ENCODE measurements around the gene ZNHIT2. TPM values are rescaled to one million over a fixed set of nuclear protein-coding genes. Genes with fewer than 3 reads are reported as not detected.

Gene ZNHIT2
- total RNA-seq, 4 donors from 2014 or later: 7.5 to 24.4 (median 18.0) TPM

GRCh38 chr11:65125197-65126056 is 7.9 kb upstream of the ZNHIT2 start:
- 86% methylated on average over 11 of the region's 12 CpGs for WGBS
- intact Hi-C loops (cut with DNase I): no loop called here

GRCh38 chr11:65124480-65125196 is 7.1 kb upstream of the ZNHIT2 start:
- Histone ChIP-seq H3K4me1 (peaks cover 23 to 38% (median 32%) of the 10 kb centered on the region in 4 donors), H3K27ac (replicated peaks in 1 of 4) (no peak overlapping the region), H3K36me3 (peaks cover 51 to 71% (median 69%) of the 10 kb centered on the region in 4 donors), H3K9me3 (no peaks in the 10 kb centered on the region), H3K4me3 (no peak overlapping the region), H3K27me3 (no peaks in the 10 kb centered on the region)
- 85% methylated on average over 4 of the region's 5 CpGs for WGBS
- intact Hi-C loops (cut with DNase I): no loop called here
- TF ChIP-seq EP300 (IDR thresholded peaks at IDR 0.05): no peak
- TF ChIP-seq, protein P1, sequence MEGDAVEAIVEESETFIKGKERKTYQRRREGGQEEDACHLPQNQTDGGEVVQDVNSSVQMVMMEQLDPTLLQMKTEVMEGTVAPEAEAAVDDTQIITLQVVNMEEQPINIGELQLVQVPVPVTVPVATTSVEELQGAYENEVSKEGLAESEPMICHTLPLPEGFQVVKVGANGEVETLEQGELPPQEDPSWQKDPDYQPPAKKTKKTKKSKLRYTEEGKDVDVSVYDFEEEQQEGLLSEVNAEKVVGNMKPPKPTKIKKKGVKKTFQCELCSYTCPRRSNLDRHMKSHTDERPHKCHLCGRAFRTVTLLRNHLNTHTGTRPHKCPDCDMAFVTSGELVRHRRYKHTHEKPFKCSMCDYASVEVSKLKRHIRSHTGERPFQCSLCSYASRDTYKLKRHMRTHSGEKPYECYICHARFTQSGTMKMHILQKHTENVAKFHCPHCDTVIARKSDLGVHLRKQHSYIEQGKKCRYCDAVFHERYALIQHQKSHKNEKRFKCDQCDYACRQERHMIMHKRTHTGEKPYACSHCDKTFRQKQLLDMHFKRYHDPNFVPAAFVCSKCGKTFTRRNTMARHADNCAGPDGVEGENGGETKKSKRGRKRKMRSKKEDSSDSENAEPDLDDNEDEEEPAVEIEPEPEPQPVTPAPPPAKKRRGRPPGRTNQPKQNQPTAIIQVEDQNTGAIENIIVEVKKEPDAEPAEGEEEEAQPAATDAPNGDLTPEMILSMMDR (IDR thresholded peaks at IDR 0.05): no peak
- no peak for DNase-seq (ENCODE audit: extremely low spot score)

More at GRCh38 chr11:65125197-65126056, 7.9 kb upstream of the ZNHIT2 start:
- Histone ChIP-seq H3K27me3 (no peaks in the 10 kb centered on the region), H3K36me3 (peaks cover 58 to 71% (median 69%) of the 10 kb centered on the region in 4 donors), H3K4me3 (no peak overlapping the region), H3K9me3 (no peaks in the 10 kb centered on the region), H3K27ac (replicated peaks in 1 of 4) (no peak overlapping the region), H3K4me1 (peaks cover 20 to 33% (median 30%) of the 10 kb centered on the region in 4 donors)
- TF ChIP-seq POLR2A (IDR thresholded peaks at IDR 0.05; ENCODE audit: low read depth) (no peak), EP300 (IDR thresholded peaks at IDR 0.05) (no peak), POLR2AphosphoS5 (IDR thresholded peaks at IDR 0.05) (no peak)
- TF ChIP-seq, protein P1 (IDR thresholded peaks at IDR 0.05): no peak
- no peak for DNase-seq (ENCODE audit: extremely low spot score)

GRCh38 chr11:65121865-65122696 is 4.6 kb upstream of the ZNHIT2 start, which contains the start of the genes FAU and MRPL49:
TSS of gene FAU (minus strand) at chr11:65122134. CDS start at chr11:65121813, 321 bp downstream.
TSS of gene MRPL49 (plus strand) at chr11:65122321. CDS start at chr11:65122347, 26 bp downstream.
- peak; percentile 83 for TF ChIP-seq POLR2A (IDR thresholded peaks at IDR 0.05; ENCODE audit: low read depth)
- TF ChIP-seq EP300 (IDR thresholded peaks at IDR 0.05): no peak
- TF ChIP-seq POLR2AphosphoS5 (IDR thresholded peaks at IDR 0.05): peak; percentile 99 to 100
- TF ChIP-seq, protein P1 (IDR thresholded peaks at IDR 0.05): peak in 1 of 3 experiments; percentile 27
- no peaks in the 10 kb centered on the region for H3K9me3 ChIP-seq
- under 1% methylated on average over 32 of the region's 64 CpGs for WGBS
- H3K27ac ChIP-seq (replicated peaks in 1 of 4): peak within 1 kb of the TSS; percentile 93 to 95 (median 94)
- peaks cover 29 to 47% (median 39%) of the 10 kb centered on the region in 4 donors for H3K4me1 ChIP-seq
- intact Hi-C loops (cut with DNase I): no loop called here
- H3K36me3 ChIP-seq: peaks cover 28 to 64% (median 58%) of the 10 kb centered on the region in 4 donors
- no peaks in the 10 kb centered on the region for H3K27me3 ChIP-seq
- DNase-seq (ENCODE audit: extremely low spot score): peak; percentile 99
- H3K4me3 ChIP-seq: peak within 1 kb of the TSS; percentile 73 to 91 (median 82)

DNA sequence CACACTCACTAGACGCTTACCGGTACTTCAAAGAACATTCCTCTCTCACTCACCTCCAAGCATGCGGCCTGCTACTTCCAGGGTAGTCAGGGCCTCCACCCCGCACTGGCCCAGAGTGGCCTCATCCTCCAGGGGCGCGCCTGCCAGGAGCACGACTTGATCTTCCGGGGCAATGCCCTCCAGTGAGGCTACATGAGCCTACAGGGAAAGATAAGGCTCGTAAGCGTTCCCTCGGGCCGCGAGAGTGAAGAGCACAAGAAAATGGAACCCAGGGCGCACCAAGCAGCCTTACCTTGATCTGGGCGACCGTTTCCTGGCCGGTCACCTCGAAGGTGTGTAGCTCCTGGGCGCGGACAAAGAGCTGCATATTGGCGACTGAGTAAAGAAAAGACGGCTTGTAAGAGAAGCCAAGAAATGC is 4.0 kb upstream of the ZNHIT2 start:
- WGBS: 1% methylated on average over 22 of the region's 22 CpGs
- no peak for DNase-seq (ENCODE audit: extremely low spot score)
- intact Hi-C loops (cut with DNase I): no loop called here

More for the DNA sequence above, 4.0 kb upstream of the ZNHIT2 start:
- Histone ChIP-seq H3K9me3 (no peaks in the 10 kb centered on the region), H3K4me3 (peak overlapping the region; percentile 73 to 91 (median 82)), H3K4me1 (peaks cover 35 to 53% (median 46%) of the 10 kb centered on the region in 4 donors), H3K27ac (replicated peaks in 1 of 4) (peak overlapping the region; percentile 93 to 95 (median 94)), H3K27me3 (no peaks in the 10 kb centered on the region), H3K36me3 (peaks cover 26 to 59% (median 52%) of the 10 kb centered on the region in 4 donors)
- TF ChIP-seq EP300 (IDR thresholded peaks at IDR 0.05): no peak
- TF ChIP-seq, protein P1 (IDR thresholded peaks at IDR 0.05): no peak
- TF ChIP-seq POLR2A (IDR thresholded peaks at IDR 0.05; ENCODE audit: low read depth): no peak
- no peak for TF ChIP-seq POLR2AphosphoS5 (IDR thresholded peaks at IDR 0.05)
